NOMO-1 treated with dmso at 0.1 percent for 144 hours (cell line): ENCODE measurements around the gene CIZ1.
"Not testable (repeated sequence)": the region's sequence is repeated elsewhere in the genome, so short reads cannot be mapped to it uniquely, and the experiment has no call there.

Experiments
- DNase-seq: peaks from one replicate; lab custom pipeline; 2025; ENCODE audit not compliant: unreplicated experiment; lab: John Stamatoyannopoulos, UW

The CIZ1 gene

DNA sequence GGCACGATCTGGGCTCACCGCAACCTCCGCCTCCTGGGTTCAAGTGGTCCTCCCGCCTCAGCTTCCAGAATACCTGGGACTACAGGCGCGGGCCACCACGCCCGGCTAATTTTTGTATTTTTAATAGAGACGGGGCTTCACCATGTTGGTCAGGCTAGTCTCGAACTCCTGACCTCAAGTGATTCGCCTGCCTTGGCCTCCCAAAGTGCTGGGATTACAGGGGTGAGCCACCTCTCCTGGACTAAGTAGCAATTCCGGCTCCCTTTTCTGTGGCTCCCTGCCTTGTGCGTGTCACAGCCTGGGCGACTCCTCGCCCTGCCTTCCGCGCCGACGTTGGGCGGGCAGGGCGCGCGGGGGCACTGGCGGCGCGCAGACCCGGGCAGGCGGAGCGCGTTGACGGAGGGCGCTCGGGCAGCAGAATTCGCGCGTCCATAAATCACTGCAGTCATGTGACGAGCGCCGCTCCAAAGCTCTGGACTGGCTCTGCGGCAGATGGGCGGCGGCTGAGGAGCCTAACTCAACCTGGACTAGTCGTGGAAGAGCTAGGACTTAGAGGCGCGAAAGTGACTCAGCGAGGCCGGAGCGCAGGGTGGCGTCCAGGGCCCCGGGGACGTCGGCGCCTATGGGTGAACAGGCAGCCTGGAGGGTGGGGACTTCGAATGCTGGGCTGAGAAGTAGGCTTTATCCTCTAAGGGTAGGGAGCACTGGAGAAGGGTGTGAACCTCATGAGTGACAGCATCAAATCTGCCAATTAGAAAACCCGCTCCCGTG lies 1.4 kb upstream of the CIZ1 start:
- peak; percentile 75 for DNase-seq

DNA sequence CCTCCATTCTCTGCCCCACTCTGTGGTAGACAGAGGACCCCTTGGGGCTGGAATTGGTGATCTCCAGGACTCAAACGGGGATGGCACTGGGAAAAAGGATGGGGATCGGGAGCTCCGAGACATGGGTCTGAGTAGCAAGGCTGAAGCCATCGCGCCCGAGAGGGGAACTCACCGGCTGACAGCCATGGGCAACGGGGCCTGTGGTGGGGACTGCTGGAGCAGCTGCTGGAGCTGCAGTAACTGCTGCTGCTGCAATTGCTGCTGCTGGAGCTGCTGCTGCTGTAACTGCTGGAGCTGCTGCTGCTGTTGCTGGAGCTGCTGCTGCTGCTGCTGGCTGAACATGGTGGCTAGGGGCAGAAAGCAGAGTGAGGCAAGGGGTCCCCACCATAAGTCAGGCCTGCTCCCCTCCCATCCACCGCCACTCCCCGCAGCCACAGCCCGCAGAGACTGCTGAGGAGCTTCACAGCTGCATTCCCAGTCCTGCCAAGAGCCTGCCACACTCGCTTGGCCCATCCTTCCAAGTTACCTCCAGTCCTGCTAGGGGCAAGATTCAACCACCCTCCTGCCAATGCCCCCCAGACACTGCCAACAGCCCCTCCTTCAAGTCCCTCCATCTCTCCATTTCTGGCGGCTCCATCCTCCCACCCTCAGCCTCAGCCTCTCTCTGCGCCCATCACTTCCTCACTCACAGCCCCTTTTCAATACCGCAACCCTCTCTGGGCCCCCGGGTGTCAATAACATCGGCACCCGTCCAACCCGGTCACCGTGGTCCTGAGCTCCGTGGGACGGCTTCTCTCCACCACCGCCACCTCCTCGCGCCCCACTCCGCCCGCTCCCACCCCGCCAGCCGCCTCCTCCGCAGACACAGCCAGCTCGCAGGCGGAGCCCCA lies 611 bp downstream of the CIZ1 start:
- peak; percentile 9 for DNase-seq

DNA sequence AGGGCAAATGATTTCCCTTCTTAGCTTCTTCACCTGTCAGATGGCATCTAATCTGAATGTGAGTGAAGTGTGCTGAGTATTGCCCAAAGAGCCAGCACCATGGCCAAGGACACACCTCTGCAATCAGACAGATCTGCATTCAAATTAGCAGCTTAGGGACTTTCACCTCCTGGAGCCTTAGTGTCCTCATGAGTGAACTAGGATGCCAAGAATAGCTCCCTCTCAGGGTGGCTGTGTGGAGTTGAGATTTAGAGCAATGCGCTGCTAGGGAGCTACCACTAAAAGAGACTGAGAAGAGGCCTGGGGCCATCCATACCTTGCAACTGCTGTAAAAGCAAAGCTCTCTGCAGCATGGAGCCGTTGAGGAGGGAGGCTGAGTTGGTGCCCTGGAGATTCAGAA lies 1.4 kb downstream of the CIZ1 start:
- no peak for DNase-seq

DNA sequence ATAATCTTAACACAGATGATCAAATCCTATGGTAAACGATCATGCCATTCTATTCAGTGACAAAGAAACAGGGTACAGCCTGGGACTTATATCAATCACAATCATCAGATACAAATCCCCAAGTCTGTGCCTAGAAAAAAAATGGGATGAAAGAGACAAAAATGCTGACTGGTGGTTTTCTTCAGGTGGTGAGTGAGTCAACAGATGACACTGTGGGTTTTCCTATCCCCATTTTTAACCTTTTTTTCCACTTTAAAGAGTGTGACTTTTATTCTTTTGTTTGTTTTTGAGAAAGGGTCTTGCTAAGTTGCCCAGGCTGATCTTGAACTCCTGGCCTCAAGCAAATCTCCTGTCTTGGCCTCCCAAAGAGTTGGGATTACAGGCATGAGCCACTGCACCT lies 3.2 kb downstream of the CIZ1 start:
- DNase-seq: no peak

DNA sequence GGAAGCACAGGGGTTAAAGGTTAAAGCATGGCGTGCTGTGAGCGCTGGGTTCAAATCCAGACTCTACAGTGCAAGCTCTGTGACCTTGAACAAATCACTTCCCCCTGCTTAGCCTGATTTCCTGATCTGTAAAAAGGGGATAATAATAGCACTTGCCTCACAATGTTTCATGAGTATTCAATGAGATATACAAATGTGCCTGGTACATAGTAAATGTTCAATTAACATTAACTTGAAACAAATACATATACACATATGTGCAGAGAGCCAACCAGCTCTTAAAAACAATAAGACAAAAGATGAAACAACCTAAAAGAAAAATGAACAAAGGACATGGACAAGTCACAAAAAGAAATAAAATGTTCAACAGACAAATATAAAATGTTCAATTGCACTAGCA lies 4.0 kb downstream of the CIZ1 start:
- DNase-seq: no peak

DNA sequence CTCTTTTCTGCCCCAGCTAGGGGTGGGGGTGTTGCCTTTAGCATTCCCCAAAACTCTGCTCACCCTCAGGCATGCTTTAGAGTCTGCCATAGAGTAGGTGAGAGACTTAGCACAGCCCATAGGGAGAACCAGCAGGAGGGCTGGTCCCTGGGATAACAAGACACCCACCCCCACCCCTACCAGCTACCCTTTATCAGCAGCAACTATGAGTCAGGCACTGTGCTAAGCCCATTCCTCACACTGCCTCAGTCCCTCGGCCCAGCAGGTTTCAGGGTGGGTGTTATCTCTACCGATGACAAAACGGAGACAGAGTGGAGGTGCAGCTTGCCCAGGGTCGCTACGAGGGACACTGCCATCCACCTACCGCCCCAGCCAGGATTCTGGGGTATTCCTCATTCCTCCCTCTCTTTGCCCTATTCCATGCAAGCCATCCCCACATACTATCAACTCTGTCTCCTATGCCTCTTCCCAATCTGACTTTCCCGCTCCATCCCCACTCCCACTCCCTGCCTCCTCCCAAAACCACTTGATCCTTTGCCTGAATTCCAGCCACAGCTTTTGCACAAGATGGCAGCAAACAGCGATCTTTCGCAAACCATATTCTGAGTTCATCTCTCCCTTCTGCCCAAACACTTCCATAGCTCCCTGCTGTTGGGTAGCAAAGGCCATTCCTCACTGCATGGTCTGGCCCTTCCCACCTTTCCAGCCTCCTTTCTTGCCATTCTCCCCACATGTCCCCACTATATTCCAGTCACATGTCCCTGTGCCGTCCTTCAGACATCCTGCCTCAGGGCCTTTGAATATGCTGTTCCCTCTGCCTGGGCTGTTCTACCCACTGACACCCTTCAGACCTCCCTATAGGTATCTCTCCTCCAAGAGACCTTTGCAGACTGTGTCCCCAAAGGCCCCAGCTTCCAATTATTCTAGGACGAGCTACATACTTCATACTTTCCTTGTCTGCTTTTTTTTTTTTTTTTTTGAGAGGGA lies 5.1 kb downstream of the CIZ1 start:
- no peak for DNase-seq

DNA sequence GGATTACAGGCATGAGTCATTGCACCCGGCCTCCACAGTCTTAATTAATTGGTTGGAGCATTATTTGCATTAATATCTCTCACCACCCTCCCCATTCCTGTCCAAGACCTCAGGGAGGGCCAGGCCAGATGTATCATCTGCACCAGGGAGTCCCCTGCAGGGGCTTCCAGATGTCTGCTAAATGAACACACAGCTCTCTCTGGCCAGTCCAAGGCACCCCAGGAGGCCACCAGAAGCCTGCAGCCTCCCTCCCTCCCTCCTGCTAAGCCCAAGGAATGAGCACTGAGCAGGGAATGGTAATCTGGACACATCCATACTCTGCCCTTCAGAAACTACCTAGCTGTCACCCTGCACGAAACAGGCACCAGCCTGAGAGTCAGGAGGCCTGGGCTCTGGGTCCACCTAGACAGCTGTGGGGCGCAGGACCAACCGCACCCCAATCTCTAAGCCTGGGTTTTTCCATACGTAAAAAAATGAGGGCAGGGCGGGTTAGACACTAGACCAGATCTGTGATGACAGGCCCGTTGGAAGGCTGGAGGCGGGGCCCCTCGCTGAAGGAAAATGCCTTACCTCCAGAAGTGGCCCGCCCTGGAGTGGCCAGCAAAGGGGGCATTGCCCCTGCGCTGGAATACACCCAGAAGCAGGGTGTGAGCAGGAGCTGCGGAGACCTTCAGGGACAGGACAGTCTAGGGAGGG lies 8.3 kb downstream of the CIZ1 start:
- DNase-seq: no peak

DNA sequence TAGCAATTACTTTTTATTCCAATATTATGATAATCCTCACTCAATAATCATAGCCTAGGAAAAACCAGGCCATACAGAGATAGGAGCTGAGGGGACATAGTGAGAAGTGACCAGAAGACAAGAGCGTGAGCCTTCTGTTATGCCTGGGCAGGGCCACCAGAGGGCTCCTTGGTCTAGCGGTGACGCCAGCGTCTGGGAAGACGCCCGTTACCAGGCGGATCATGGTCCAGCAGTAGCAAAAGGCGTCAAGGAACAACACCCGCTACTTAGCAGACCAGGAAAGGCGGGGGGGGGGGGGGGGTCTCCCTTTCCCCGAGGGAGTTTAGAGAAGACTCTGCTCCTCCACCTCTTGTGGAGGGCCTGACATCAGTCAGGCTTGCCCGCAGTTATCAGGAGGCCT lies 9.9 kb downstream of the CIZ1 start:
- not testable (repeated sequence) for DNase-seq

DNA sequence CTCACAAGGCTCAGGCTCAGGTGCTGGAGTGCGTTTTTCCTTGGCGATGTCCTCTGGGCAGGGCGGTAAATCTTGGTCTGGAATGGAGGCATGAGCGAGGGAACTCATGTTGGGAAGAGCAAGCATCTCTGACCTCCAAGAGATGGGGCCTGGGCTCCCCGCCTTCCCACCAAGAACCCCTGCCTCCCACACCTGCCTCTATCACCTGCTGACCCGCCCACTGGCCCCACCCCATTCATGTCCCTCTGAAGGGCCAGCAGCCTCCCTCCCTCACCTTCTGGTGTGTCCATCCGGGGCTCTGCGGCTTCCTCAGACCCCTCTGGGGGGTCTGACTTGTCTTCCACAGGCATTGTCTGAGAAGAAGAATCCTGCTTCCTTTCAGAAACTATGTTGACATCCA lies 10.9 kb downstream of the CIZ1 start:
- DNase-seq: no peak

DNA sequence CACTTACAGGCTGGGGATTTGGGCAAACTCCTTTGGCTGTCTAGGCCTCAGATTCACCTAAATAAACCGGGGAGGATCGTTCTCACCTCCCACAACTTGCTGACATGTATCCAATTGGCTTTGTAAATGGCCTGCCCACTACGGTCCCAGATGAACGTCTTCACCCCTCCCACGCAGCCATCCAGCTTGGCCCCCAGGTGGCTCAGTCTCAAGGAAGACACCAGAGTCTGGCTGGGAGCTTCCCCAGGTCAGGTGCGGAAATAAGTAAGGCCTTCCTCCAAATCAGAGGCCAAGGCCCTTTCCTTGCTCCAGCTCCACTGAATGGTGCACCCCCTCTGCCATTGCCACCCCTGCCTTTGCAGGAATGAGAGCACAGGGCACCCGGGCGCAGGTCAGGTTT lies 11.4 kb downstream of the CIZ1 start:
- no peak for DNase-seq

DNA sequence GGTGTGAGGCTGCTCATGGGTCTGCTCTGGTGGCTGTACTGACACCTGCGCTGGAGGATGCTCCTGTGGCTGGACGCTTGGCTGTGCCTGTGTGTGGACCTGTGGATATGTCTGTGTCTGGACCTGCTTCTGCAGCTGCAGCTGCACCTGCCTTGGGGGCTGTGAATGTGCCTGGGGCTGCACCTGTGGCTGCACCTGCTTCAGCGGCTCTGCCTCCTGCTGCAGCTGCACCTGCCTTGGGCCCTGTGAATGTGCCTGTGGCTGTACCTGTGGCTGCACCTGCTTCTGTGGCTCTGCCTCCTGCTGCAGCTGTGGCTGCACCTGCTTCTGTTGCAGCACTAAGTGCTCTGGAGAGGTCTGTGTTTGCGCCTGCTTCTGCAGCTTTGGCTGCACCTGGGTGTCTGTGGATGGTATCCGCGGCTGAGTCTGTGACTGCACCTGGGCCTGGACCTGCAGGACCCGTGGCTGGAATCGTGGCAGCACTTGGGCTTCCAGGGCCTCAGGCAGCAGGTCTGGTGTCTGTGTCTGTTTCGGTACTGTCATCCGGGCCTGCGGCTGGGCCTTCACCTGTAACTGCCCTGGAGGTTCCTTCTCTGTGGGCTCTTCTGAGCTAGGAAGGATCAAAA lies 12.5 kb downstream of the CIZ1 start:
- DNase-seq: no peak

DNA sequence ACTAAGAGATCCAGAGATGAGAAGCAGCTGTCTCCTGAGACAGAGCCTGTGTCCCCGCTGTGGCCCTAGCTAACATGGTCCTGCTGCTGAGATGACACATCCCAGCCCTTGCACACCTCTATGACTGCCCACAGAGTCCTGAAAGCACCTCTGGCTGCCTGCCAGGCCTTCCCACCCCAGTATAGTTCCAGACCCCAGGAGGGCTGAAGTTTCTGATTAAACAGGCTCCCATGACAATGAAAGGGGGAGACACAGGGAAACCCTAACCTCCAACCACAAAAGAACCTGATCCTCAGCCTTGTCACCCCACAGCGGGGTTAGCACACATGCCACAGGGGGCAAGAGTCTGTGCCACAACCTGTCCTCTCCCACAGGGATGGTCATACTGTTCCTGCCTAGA lies 15.6 kb downstream of the CIZ1 start:
- no peak for DNase-seq

DNA sequence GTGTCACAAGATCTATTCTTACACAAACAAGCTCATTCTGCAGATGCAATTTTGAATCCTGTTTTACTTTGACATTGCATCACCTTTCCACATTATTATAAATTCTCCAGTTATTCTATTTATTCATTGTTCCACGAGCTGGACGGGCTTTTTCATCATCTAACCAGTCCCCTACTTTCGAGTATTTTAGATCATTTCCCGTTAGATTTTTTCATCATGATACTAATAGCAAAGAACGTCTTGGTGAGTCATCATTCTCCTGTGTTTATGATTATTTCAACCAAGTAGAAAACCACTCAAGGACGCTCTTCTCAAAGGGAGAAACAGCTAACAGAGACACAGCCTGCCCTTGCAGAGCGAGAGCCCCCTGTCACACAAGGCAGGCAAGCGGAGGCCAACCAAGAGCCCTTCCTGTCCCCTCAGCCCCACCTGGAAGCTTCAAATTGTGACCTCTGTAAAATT lies 16.2 kb downstream of the CIZ1 start:
- DNase-seq: no peak

DNA sequence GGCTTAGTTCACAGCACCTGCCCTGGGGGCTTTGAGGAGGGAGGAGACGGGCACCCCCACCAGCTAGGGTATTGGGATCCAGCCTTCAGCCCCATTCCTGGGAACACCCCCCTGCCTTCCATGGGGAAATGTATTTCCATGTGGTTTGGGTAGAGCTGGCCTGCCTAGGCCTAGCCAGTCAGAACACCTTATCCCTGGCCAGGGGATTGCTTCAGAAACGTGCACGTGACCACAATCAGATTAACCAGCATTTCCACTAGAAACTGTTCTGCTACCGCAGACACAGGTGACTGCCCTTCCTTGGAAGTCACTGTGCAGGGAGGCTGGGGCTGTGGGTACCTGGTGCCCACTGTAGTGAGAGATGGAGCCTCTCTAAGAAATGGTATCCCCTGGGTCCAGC lies 17.3 kb downstream of the CIZ1 start:
- DNase-seq: no peak

DNA sequence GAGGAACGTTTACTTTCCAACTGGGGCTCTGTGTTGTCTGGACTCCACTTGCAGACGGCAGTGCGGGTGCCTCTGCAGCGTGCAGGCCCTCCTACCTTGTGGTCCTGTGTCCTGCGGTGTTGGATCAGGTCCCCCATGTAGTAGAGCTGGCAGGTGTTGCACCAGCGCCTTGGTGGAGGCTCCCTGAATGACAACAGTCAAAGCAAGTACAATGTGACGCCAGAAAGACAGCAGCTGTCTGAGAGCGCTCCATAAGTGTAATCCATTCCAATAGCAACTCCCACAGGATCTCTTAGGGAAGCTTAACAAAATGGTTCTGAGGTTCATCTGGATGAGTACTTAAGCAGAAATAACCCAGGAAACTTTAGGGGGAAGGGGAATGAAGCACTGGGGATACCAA lies 21.4 kb downstream of the CIZ1 start:
- DNase-seq: no peak

DNA sequence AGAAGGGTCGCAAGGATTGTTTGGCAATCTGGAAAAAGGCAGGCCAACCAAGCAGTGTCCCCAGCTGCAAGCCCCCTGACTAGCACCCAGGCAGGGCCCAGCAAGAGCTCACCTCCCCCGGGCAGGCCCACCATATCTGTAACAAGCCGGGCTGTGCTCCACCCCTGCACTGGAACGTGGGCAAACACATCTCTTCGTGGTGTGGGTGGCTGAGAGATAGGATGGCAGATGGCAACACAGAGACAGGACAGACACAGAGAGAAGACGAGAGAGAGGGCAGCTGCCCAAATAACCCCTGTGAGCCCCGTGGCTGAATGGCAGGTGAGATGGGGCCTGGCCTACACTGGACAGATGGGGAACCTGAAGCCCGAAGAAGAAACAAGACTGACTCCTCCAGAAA lies 21.9 kb downstream of the CIZ1 start:
- DNase-seq: no peak

DNA sequence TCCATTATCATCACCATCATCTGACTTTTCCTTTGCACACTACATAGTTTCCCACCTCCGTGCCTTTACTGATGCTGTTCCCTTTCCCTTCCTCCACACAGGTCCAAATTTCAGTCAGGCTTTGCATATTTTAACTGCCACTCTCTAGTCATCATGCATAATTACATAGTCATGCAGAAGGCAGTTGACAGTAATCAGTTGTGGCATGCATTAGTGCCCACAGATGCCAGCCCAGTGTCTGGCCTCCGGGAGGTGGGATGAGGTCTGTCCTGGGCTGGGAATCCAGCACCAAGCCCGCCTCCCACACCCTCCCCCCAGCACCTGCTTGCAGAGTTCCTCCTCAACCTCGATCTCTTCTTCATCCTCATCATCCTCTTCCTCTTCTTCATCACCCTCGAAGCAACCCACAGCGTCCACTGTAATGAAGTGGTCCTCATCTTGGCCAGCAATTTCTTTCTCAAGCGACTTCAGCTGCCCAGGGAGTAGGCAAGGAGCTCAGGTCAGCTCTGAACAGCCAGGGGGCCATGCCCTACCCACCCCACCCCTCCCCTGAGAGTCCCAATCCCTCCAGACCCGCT lies 22.6 kb downstream of the CIZ1 start:
- DNase-seq: no peak

DNA sequence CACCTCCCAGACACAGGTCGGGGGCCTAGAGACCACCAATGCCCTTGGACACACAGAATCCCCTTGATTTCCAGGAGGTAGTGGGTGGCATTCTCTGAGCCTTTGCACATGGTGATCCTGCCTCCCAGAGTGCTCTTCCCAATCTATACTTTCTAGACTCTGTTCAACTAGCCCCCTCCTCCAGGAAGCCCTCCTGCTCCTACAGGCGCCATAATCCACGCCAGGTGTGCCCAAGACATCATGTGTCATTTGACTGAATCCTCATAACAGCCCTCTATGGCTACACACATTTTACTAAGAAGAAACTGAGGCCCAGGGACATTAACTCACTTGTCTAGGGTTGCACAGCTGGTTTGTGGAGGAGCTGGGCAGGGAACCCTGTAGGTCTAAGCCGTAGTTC lies 24.2 kb downstream of the CIZ1 start:
- no peak for DNase-seq

DNA sequence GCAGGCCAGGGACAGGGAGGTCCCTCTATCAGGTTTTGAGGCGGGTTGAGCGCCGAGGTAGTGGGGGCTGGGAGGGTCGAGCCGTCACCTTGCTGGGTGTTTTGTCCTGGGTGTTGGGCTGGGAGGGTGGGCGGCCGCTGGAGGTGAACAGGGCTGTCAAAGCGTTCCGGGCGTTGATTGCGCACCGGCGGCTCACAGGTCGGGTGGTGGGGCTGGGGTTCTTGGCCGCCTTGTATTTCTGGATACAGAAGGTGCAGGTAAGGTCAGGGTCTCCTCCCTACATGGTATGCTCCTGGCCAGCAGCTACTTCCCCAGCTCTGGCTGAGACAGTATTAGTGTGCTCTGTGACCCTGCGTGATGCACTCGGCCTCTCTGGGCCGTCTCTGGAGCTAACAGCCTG lies 25.2 kb downstream of the CIZ1 start:
- DNase-seq: no peak
